Endothelial cell of umbilical vein (primary cell): ENCODE results near the gene PTGS2. TPM values are rescaled to one million over a fixed set of nuclear protein-coding genes. Genes with fewer than 3 reads are reported as not detected.

ENCODE experiments used
- BruUV-seq: library from RNA; stranded (reverse); fragments of 400-500 nt; replicated peaks from 2 replicates; lab custom pipeline; 2021; lab: Mats Ljungman, UMichigan
- CTCF ChIA-PET: fragments of 300-600, 350-600 bp; sonication (Branson Sonifier 250); formaldehyde crosslinking; loops from one replicate; lab custom pipeline; 2021; ENCODE audit warnings: antibody characterized with exemption, inconsistent platforms; lab: Charles Lee
- POLR2A ChIA-PET: fragments of 300-600, 350-600 bp; sonication (Branson Sonifier 250); formaldehyde crosslinking; loops from one replicate; lab custom pipeline; 2021; ENCODE audit warnings: antibody characterized with exemption, inconsistent platforms; lab: Charles Lee
- DNase-seq: peaks from one replicate; pipeline ENCODE4 v3.0.0-alpha.2; 2011; ENCODE audit warnings: low read depth, low spot score
- FAIRE-seq: peaks from 2 replicates; lab custom pipeline; 2011; peaks lifted over from hg19 to GRCh38; lab: Jason Lieb, UNC
- H2AFZ ChIP-seq: 2 replicates; pipeline ENCODE4 v1.6.0; 2012; ENCODE audit warnings: low read depth, low read length, control low read depth, inconsistent platforms
- H3K27ac ChIP-seq: 2 replicates; pipeline ENCODE4 v1.5.1; 2011; ENCODE audit warnings: low read depth, mild to moderate bottlenecking, control low read depth, low read length, moderate library complexity; ENCODE audit not compliant: insufficient read depth
- H3K27me3 ChIP-seq, 2 experiments: 2 replicates each; pipeline versions ENCODE4 v1.6.0 to v1.6.1; 2011; ENCODE audit warnings: low read length in 2 of 2, mixed read lengths in 1 of 2; ENCODE audit not compliant: control insufficient read depth in 2 of 2, insufficient read depth in 2 of 2
- H3K36me3 ChIP-seq, 2 experiments: 2 replicates in 1 of 2; 3 replicates in 1 of 2; pipeline ENCODE4 v1.5.1; 2011; ENCODE audit warnings: low read length in 2 of 2, mild to moderate bottlenecking in 1 of 2, moderate library complexity in 1 of 2; ENCODE audit not compliant: control insufficient read depth in 2 of 2, insufficient read depth in 2 of 2; ENCODE audit errors: extremely low read depth in 1 of 2
- H3K4me1 ChIP-seq: 3 replicates; pipeline ENCODE4 v1.5.1; 2011; ENCODE audit warnings: mild to moderate bottlenecking, low read length; ENCODE audit not compliant: control insufficient read depth, insufficient read depth; ENCODE audit errors: extremely low read depth
- H3K4me2 ChIP-seq: 2 replicates; pipeline ENCODE4 v1.6.1; 2011; ENCODE audit warnings: low read length, control low read depth, mixed read lengths; ENCODE audit not compliant: insufficient read depth
- H3K4me3 ChIP-seq, 3 experiments: fragments of 200-600 bp in 1 of 3; sonication (generic), shearing (Covaris generic) in 1 of 3; replicated peaks in 1 of 3; 2 replicates each; pipeline ENCODE4 v1.5.1; 2011 to 2016; ENCODE audit warnings: control low read depth in 3 of 3, low read length in 3 of 3, mild to moderate bottlenecking in 2 of 3, inconsistent platforms in 1 of 3, low read depth in 1 of 3, moderate library complexity in 1 of 3; ENCODE audit not compliant: insufficient read depth in 1 of 3
- H3K79me2 ChIP-seq: 2 replicates; pipeline ENCODE4 v1.6.0; 2012; ENCODE audit warnings: low read length, inconsistent platforms; ENCODE audit not compliant: control insufficient read depth, insufficient read depth
- H3K9ac ChIP-seq: replicated peaks from 2 replicates; pipeline ENCODE3; 2011; ENCODE audit warnings: low read length, control low read depth; ENCODE audit not compliant: insufficient read depth; ENCODE audit errors: extremely low read depth
- H3K9me1 ChIP-seq: replicated peaks from 3 replicates; pipeline ENCODE4 v1.6.0; 2011; ENCODE audit warnings: mild to moderate bottlenecking, low read length; ENCODE audit not compliant: control insufficient read depth, insufficient read depth; ENCODE audit errors: extremely low read depth
- H3K9me3 ChIP-seq: replicated peaks from 2 replicates; pipeline ENCODE4 v1.5.1; 2012; ENCODE audit warnings: low read length, inconsistent platforms; ENCODE audit not compliant: control insufficient read depth, insufficient read depth
- H4K20me1 ChIP-seq: replicated peaks from 2 replicates; pipeline ENCODE3; 2011; ENCODE audit warnings: mild to moderate bottlenecking, low read length; ENCODE audit not compliant: control insufficient read depth, insufficient read depth; ENCODE audit errors: extremely low read depth
- CTCF ChIP-seq, 2 donors: IDR thresholded peaks; 1 replicate in 1 of 2; 2 replicates in 1 of 2; pipeline ENCODE4 v1.5.1; 2011; ENCODE audit warnings: low read length in 2 of 2, mild to moderate bottlenecking in 2 of 2, moderate library complexity in 2 of 2, control low read depth in 1 of 2, inconsistent platforms in 1 of 2, low read depth in 1 of 2; ENCODE audit not compliant: insufficient read depth in 1 of 2; ENCODE audit errors: extremely low read depth in 1 of 2
- EZH2 ChIP-seq: IDR thresholded peaks from 2 replicates; pipeline ENCODE4 v1.6.1; 2012; ENCODE audit warnings: borderline replicate concordance, low read depth, mild to moderate bottlenecking, moderate library complexity, low read length, inconsistent platforms; ENCODE audit not compliant: severe bottlenecking
- FOS ChIP-seq: IDR thresholded peaks from 2 replicates; pipeline ENCODE4 v1.6.1; 2011; ENCODE audit warnings: mild to moderate bottlenecking, low read length, moderate library complexity, borderline replicate concordance; ENCODE audit not compliant: insufficient read depth
- GATA2 ChIP-seq: IDR thresholded peaks from 2 replicates; pipeline ENCODE4 v1.7.0; 2011; ENCODE audit warnings: low read depth, mild to moderate bottlenecking, moderate library complexity, mixed read lengths, low read length; ENCODE audit not compliant: insufficient read length, insufficient read depth
- JUN ChIP-seq: IDR thresholded peaks from 2 replicates; pipeline ENCODE4 v1.6.1; 2011; ENCODE audit warnings: borderline replicate concordance, low read depth; ENCODE audit not compliant: insufficient read length, insufficient read depth
- MYC ChIP-seq: IDR thresholded peaks from one replicate; pipeline ENCODE4 v1.6.1; 2011; ENCODE audit warnings: mild to moderate bottlenecking, low read depth, low read length
- POLR2A ChIP-seq: IDR thresholded peaks from 2 replicates; pipeline ENCODE4 v1.6.1; 2012; ENCODE audit warnings: low read depth, mild to moderate bottlenecking, control low read depth, low read length
- POLR2AphosphoS5 ChIP-seq: IDR thresholded peaks from 2 replicates; pipeline ENCODE4 v1.6.1; 2012; ENCODE audit warnings: low read depth, mild to moderate bottlenecking, control low read depth, low read length, moderate library complexity; ENCODE audit not compliant: insufficient read depth
- dilution Hi-C: fragments of 300-500 bp; cut with MboI; formaldehyde crosslinking; loops from one replicate; pipeline ENCODE4 v1.15.0; 2019; ENCODE audit warnings: low sequenced_read_pairs; ENCODE audit not compliant: extremely low pct_ligation_motif_present
- intact Hi-C: fragments of 100-400 bp; cut with micrococcal nuclease; formaldehyde crosslinking; loops from one replicate; pipeline ENCODE4 v1.10.0; 2022
- polyA plus RNA-seq, 4 experiments: library from polyadenylated mRNA; depleted of rRNA in 3 of 4; stranded (reverse) in 3 of 4; unstranded in 1 of 4; fragments of >200 nt; gene quantifications; 2 replicates each; pipeline versions ENCODE4 v1.2.1 to v1.2.3, GENCODE V29; 2011 to 2012; ENCODE audit warnings: missing spikeins in 1 of 4
- total RNA-seq: library from RNA; stranded (reverse); gene quantifications from 2 replicates; pipeline ENCODE4 v1.2.3, GENCODE V29; 2021
- TF ChIP-seq, protein P1 (sequence below): IDR thresholded peaks from 2 replicates; pipeline ENCODE4 v1.6.1; 2011; ENCODE audit not compliant: insufficient read depth, insufficient read length

Gene PTGS2
- total and polyA plus RNA-seq, 2 donors (not counting 3 experiments of a cell fraction or from before 2014, with no cell fraction given), result 21.6 to 84.6 TPM

- H2AFZ ChIP-seq, result no peak overlapping the region
- peaks cover 5% of the 10 kb centered on the region for H3K4me1 ChIP-seq
- no peaks in the 10 kb centered on the region for H3K79me2 ChIP-seq
- H3K9me3 ChIP-seq, result no peaks in the 10 kb centered on the region
- no TSS peak for BruUV-seq
- TF ChIP-seq JUN, result no peak
- no peak overlapping the region for H3K4me2 ChIP-seq
- H3K27ac ChIP-seq, result no peak overlapping the region
- DNase-seq (no peak), FAIRE-seq (no peak)
- no peak overlapping the region for H3K9ac ChIP-seq
- no peak overlapping the region for H3K4me3 ChIP-seq
- no peaks in the 10 kb centered on the region for H3K9me1 ChIP-seq
- H3K27me3 ChIP-seq, result no peaks in the 10 kb centered on the region
- H4K20me1 ChIP-seq, result no peaks in the 10 kb centered on the region
- ChIA-PET CTCF (interaction anchor here (1.0 to 2.1 kb wide), 2 partner anchors 15 to 28 kb away, joined by 4 to 5 read pairs; no protein-coding TSS in a partner anchor), POLR2A (no interaction called here)
- dilution Hi-C loops, result no loop called here
- no peaks in the 10 kb centered on the region for H3K36me3 ChIP-seq
- intact Hi-C loops, result no loop called here
These were observed 35.9 kb upstream of the PTGS2 start for GRCh38 chr1:186715887-186716809.

- intact Hi-C loops, result no loop called here
- FAIRE-seq, result no peak
- Histone ChIP-seq H3K79me2 (no peaks in the 10 kb centered on the region), H3K36me3 (no peaks in the 10 kb centered on the region), H3K4me1 (no peaks in the 10 kb centered on the region), H3K4me3 (no peak overlapping the region), H3K27me3 (no peaks in the 10 kb centered on the region), H3K27ac (no peak overlapping the region), H3K9me3 (no peaks in the 10 kb centered on the region), H3K9me1 (no peaks in the 10 kb centered on the region), H3K4me2 (no peak overlapping the region), H4K20me1 (no peaks in the 10 kb centered on the region), H3K9ac (no peak overlapping the region), H2AFZ (no peak overlapping the region)
- dilution Hi-C loops, result no loop called here
- CTCF ChIA-PET, result no interaction called here
- no peak for DNase-seq
- POLR2A ChIA-PET, result no interaction called here
- TF ChIP-seq POLR2A, result no peak
- no peak for TF ChIP-seq GATA2
- TF ChIP-seq MYC, result no peak
- TF ChIP-seq, protein P1, sequence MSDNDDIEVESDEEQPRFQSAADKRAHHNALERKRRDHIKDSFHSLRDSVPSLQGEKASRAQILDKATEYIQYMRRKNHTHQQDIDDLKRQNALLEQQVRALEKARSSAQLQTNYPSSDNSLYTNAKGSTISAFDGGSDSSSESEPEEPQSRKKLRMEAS, result no peak
- no peak for TF ChIP-seq EZH2
- no peak for TF ChIP-seq FOS
- TF ChIP-seq POLR2AphosphoS5, result no peak
- no peak for TF ChIP-seq JUN
- TF ChIP-seq CTCF (IDR thresholded peaks at IDR 0.05; ENCODE audit: extremely low read depth in 1 of 2, insufficient read depth in 1 of 2, low read depth in 1 of 2, low read length in 2 of 2), result no peak
- no TSS peak for BruUV-seq
These were observed 30.5 kb upstream of the PTGS2 start for GRCh38 chr1:186710696-186711095.
